H1 (cell line): Measurements from ENCODE around the gene PLXDC2.

ENCODE experiments used
- CREB1 ChIP-seq: IDR thresholded peaks from 2 replicates; pipeline ENCODE4 v1.6.1; 2012; ENCODE audit warnings: inconsistent platforms
- FOSL1 ChIP-seq: IDR thresholded peaks from 2 replicates; pipeline ENCODE4 v1.6.1; 2011; ENCODE audit warnings: mild to moderate bottlenecking, low read depth, low read length, moderate library complexity; ENCODE audit not compliant: insufficient read depth
- KDM5A ChIP-seq: fragments of 200-600 bp; IDR thresholded peaks from 2 replicates; pipeline ENCODE4 v1.7.1; 2012; ENCODE audit warnings: mild to moderate bottlenecking, low read length, inconsistent platforms, mixed read lengths
- POU5F1 ChIP-seq: IDR thresholded peaks from 2 replicates; pipeline ENCODE4 v1.6.1; 2011; ENCODE audit warnings: low read depth, mild to moderate bottlenecking, low read length, moderate library complexity
- RFX5 ChIP-seq: IDR thresholded peaks from 2 replicates; pipeline ENCODE4 v1.6.1; 2011; ENCODE audit warnings: low read depth, low read length, improper control_type of control experiment, borderline replicate concordance
- TEAD4 ChIP-seq: IDR thresholded peaks from 2 replicates; pipeline ENCODE4 v1.6.1; 2012; ENCODE audit warnings: low read depth, low read length, inconsistent platforms, mixed read lengths
- YY1 ChIP-seq: IDR thresholded peaks from 2 replicates; pipeline ENCODE4 v1.6.1; 2011; ENCODE audit warnings: low read depth, mild to moderate bottlenecking, low read length
- ZNF274 ChIP-seq: IDR thresholded peaks from 2 replicates; pipeline ENCODE4 v1.7.0; 2012; ENCODE audit warnings: low read length, borderline replicate concordance; ENCODE audit errors: extremely low read depth
- TF ChIP-seq, protein P1 (sequence below): IDR thresholded peaks from 2 replicates; pipeline ENCODE4 v1.6.1; 2012; ENCODE audit warnings: inconsistent platforms
- TF ChIP-seq, protein P2 (sequence below), 3 experiments: IDR thresholded peaks; 1 replicate in 2 of 3; 2 replicates in 1 of 3; pipeline versions ENCODE4 v1.5.1 to v1.6.1; 2011; ENCODE audit warnings: low read length in 3 of 3, mild to moderate bottlenecking in 3 of 3, inconsistent platforms in 2 of 3, low read depth in 1 of 3, moderate library complexity in 1 of 3; ENCODE audit not compliant: insufficient read depth in 1 of 3; ENCODE audit errors: control extremely low read depth in 1 of 3
- TF ChIP-seq, protein P3 (sequence below): IDR thresholded peaks from 2 replicates; pipeline ENCODE4 v1.6.1; 2012; ENCODE audit warnings: inconsistent platforms

DNA sequence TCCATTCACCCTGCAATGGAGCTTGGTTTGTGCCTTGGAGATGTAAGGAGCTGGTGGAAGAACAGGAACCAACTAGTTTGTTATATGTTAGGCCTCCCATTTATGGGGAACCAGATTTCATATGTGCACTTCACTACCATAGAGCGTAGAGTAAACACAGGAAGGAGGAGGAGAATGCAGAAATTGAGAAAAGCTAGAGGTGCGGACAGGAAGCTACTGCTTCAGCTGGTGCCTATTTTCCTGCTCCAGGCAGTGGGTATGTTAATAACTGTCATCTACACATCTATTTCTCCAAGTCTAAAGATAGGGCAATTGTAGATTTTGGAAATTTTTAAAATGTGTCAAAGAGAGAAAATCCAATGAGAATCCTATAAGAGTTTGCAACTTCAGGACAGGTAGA lies 482.2 kb downstream of the PLXDC2 start:
- TF ChIP-seq, protein P1, sequence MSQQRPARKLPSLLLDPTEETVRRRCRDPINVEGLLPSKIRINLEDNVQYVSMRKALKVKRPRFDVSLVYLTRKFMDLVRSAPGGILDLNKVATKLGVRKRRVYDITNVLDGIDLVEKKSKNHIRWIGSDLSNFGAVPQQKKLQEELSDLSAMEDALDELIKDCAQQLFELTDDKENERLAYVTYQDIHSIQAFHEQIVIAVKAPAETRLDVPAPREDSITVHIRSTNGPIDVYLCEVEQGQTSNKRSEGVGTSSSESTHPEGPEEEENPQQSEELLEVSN: no peak
- no peak for TF ChIP-seq CREB1
- TF ChIP-seq KDM5A: no peak
- TF ChIP-seq, protein P2, sequence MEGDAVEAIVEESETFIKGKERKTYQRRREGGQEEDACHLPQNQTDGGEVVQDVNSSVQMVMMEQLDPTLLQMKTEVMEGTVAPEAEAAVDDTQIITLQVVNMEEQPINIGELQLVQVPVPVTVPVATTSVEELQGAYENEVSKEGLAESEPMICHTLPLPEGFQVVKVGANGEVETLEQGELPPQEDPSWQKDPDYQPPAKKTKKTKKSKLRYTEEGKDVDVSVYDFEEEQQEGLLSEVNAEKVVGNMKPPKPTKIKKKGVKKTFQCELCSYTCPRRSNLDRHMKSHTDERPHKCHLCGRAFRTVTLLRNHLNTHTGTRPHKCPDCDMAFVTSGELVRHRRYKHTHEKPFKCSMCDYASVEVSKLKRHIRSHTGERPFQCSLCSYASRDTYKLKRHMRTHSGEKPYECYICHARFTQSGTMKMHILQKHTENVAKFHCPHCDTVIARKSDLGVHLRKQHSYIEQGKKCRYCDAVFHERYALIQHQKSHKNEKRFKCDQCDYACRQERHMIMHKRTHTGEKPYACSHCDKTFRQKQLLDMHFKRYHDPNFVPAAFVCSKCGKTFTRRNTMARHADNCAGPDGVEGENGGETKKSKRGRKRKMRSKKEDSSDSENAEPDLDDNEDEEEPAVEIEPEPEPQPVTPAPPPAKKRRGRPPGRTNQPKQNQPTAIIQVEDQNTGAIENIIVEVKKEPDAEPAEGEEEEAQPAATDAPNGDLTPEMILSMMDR (IDR thresholded peaks at IDR 0.05; ENCODE audit: control extremely low read depth in 1 of 3, insufficient read depth in 1 of 3, low read depth in 1 of 3, low read length in 3 of 3): no peak
- TF ChIP-seq TEAD4: no peak
- TF ChIP-seq, protein P3, sequence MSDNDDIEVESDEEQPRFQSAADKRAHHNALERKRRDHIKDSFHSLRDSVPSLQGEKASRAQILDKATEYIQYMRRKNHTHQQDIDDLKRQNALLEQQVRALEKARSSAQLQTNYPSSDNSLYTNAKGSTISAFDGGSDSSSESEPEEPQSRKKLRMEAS: no peak
- no peak for TF ChIP-seq FOSL1
- TF ChIP-seq ZNF274: no peak
- no peak for TF ChIP-seq RFX5
- no peak for TF ChIP-seq POU5F1
- no peak for TF ChIP-seq YY1
